Natural killer cell (primary cell): Measurements from ENCODE around the gene ADGRD1. TPM values are rescaled to one million over a fixed set of nuclear protein-coding genes. Genes with fewer than 3 reads are reported as not detected.
"Not testable (repeated sequence)": the region's sequence is repeated elsewhere in the genome, so short reads cannot be mapped to it uniquely, and the experiment has no call there.

Source experiments
- ATAC-seq, 3 donors: fragments of 150-1000 bp in 2 of 3; fragments of 200-7000 bp in 1 of 3; cut with Tn5 transposase; 1 replicate in 1 of 3; 2 replicates in 2 of 3; pipeline ENCODE4 v1.10.0; 2021; ENCODE audit warnings: mild to moderate bottlenecking in 2 of 3, moderate library complexity in 2 of 3
- DNase-seq, 2 donors: peaks; one replicate each; pipeline versions ENCODE4 v3.0.0 to v3.0.0-alpha.2; 2013 to 2021; ENCODE audit warnings: mixed read lengths in 1 of 2
- H3K27ac ChIP-seq: one replicate; pipeline ENCODE4 v1.5.1; 2013; ENCODE audit warnings: mild to moderate bottlenecking, low read length
- H3K27me3 ChIP-seq: one replicate; pipeline ENCODE4 v1.6.1; 2013; ENCODE audit warnings: low read length; ENCODE audit not compliant: control insufficient read depth, insufficient read depth
- H3K36me3 ChIP-seq: one replicate; pipeline ENCODE4 v1.6.1; 2013; ENCODE audit warnings: low read length; ENCODE audit not compliant: control insufficient read depth, insufficient read depth
- H3K4me1 ChIP-seq: one replicate; pipeline ENCODE4 v1.6.1; 2013; ENCODE audit warnings: low read length; ENCODE audit not compliant: control insufficient read depth, insufficient read depth
- H3K4me3 ChIP-seq: one replicate; pipeline ENCODE4 v1.5.1; 2013; ENCODE audit warnings: low read length
- H3K9me3 ChIP-seq: one replicate; pipeline ENCODE4 v1.6.1; 2013; ENCODE audit warnings: low read length; ENCODE audit not compliant: control insufficient read depth, insufficient read depth
- H3K27ac Mint-ChIP-seq, 2 donors: one replicate each; pipeline ENCODE4 v1.8.0; 2022; ENCODE audit warnings: mild to moderate bottlenecking in 2 of 2, mixed read lengths in 2 of 2, moderate library complexity in 1 of 2
- H3K27me3 Mint-ChIP-seq, 2 donors: one replicate each; pipeline ENCODE4 v1.8.0; 2022; ENCODE audit warnings: low read depth in 2 of 2, mixed read lengths in 2 of 2
- H3K36me3 Mint-ChIP-seq: one replicate; pipeline ENCODE4 v1.8.0; 2022; ENCODE audit warnings: mixed read lengths
- H3K4me1 Mint-ChIP-seq, 2 donors: one replicate each; pipeline ENCODE4 v1.8.0; 2022; ENCODE audit warnings: mixed read lengths in 2 of 2
- H3K4me3 Mint-ChIP-seq: one replicate; pipeline ENCODE4 v1.8.0; 2022; ENCODE audit warnings: mild to moderate bottlenecking, moderate library complexity, mixed read lengths
- H3K9me3 Mint-ChIP-seq, 2 donors: one replicate each; pipeline ENCODE4 v1.8.0; 2022; ENCODE audit warnings: mixed read lengths in 2 of 2
- CTCF ChIP-seq: fragments of 200-600 bp; IDR thresholded peaks from one replicate; pipeline ENCODE4 v1.8.0; 2022; ENCODE audit warnings: antibody characterized with exemption
- WGBS: methylation state at CpG from one replicate; pipeline ENCODE4 v1.1.7; 2013; ENCODE audit warnings: missing lambda C conversion rate; ENCODE audit not compliant: insufficient coverage; 5-methylcytosine and 5-hydroxymethylcytosine counted together
- intact Hi-C: fragments of 100-400 bp; cut with micrococcal nuclease; formaldehyde crosslinking; loops from one replicate; pipeline ENCODE4 v1.14.2; 2022
- total RNA-seq, 4 donors: library from RNA; stranded (reverse); fragments of 120-200 nt in 1 of 4; gene quantifications; one replicate each; pipeline versions ENCODE4 v1.2.3 to v1.2.4, GENCODE V29; 2013 to 2022

Gene ADGRD1
- total RNA-seq, 3 donors from 2014 or later (not counting 1 experiment from before 2014, with no cell fraction given): 0.50 to 3.9 (median 1.4) TPM

GRCh38 chr12:130993759-130994670 lies 40.3 kb downstream of the ADGRD1 start:
- no peak for TF ChIP-seq CTCF
- Histone ChIP-seq H3K27me3 (no peaks in the 10 kb centered on the region), H3K9me3 (no peaks in the 10 kb centered on the region), H3K4me3 (no peak overlapping the region), H3K4me1 (peaks cover 20% of the 10 kb centered on the region), H3K27ac (no peak overlapping the region), H3K36me3 (no peaks in the 10 kb centered on the region)
- Mint-ChIP-seq H3K27me3 (peaks cover 5 to 11% of the 10 kb centered on the region in 2 donors), H3K27ac (no peak overlapping the region), H3K4me3 (no peak overlapping the region), H3K4me1 (peaks cover 7 to 8% of the 10 kb centered on the region in 2 donors), H3K36me3 (no peaks in the 10 kb centered on the region), H3K9me3 (no peaks in the 10 kb centered on the region)
- intact Hi-C loops: no loop called here
- DNase-seq (no peak), ATAC-seq (no peak)
- WGBS: 94% methylated on average over 32 of the region's 32 CpGs

GRCh38 chr12:130994821-130995375 lies 41.2 kb downstream of the ADGRD1 start:
- intact Hi-C loops: no loop called here
- Histone ChIP-seq H3K4me3 (no peak overlapping the region), H3K27ac (no peak overlapping the region), H3K27me3 (no peaks in the 10 kb centered on the region), H3K9me3 (no peaks in the 10 kb centered on the region), H3K4me1 (peaks cover 20% of the 10 kb centered on the region), H3K36me3 (no peaks in the 10 kb centered on the region)
- Mint-ChIP-seq H3K36me3 (no peaks in the 10 kb centered on the region), H3K4me1 (peaks cover 7 to 8% of the 10 kb centered on the region in 2 donors), H3K9me3 (no peaks in the 10 kb centered on the region), H3K27ac (peak overlapping the region in 1 of 2 donors; percentile 47), H3K27me3 (peaks cover 5 to 11% of the 10 kb centered on the region in 2 donors), H3K4me3 (peak overlapping the region; percentile 31)
- TF ChIP-seq CTCF: no peak
- 52% methylated on average over 12 of the region's 12 CpGs for WGBS
- DNase-seq: no peak
- ATAC-seq: peak; percentile 24 to 62 (median 25)

- H3K36me3 Mint-ChIP-seq, H3K4me3 Mint-ChIP-seq, H3K27ac Mint-ChIP-seq, H3K27me3 ChIP-seq, H3K9me3 Mint-ChIP-seq, DNase-seq, H3K4me1 Mint-ChIP-seq, H3K9me3 ChIP-seq, H3K36me3 ChIP-seq, H3K4me3 ChIP-seq, intact Hi-C loops: not testable (repeated sequence)
- peak in 1 of 3 donors; percentile 25 for ATAC-seq
- H3K4me1 ChIP-seq: peaks cover 20% of the 10 kb centered on the region
- WGBS: 37% methylated on average over 2 of the region's 5 CpGs
- peaks cover 5 to 11% of the 10 kb centered on the region in 2 donors for H3K27me3 Mint-ChIP-seq
- H3K27ac ChIP-seq: peak overlapping the region; percentile 29
Observed at GRCh38 chr12:130995386-130995969, 41.8 kb downstream of the ADGRD1 start.

GRCh38 chr12:130998136-130998535 lies 44.4 kb downstream of the ADGRD1 start:
- Mint-ChIP-seq H3K27me3 (peaks cover 0 to 2% of the 10 kb centered on the region in 2 donors), H3K9me3 (no peaks in the 10 kb centered on the region), H3K4me1 (peaks cover 7 to 8% of the 10 kb centered on the region in 2 donors), H3K27ac (no peak overlapping the region), H3K36me3 (no peaks in the 10 kb centered on the region), H3K4me3 (no peak overlapping the region)
- no peak for TF ChIP-seq CTCF
- H3K4me1 ChIP-seq: peaks cover 16% of the 10 kb centered on the region
- H3K9me3 ChIP-seq: no peaks in the 10 kb centered on the region
- ATAC-seq: no peak
- H3K27ac ChIP-seq: no peak overlapping the region
- no peaks in the 10 kb centered on the region for H3K36me3 ChIP-seq
- H3K4me3 ChIP-seq: no peak overlapping the region
- WGBS: 95% methylated on average over 5 of the region's 5 CpGs
- no peak for DNase-seq
- intact Hi-C loops: no loop called here
- no peaks in the 10 kb centered on the region for H3K27me3 ChIP-seq
